ENCODE results near the gene AGMO.

AGMO gene

GRCh38 chr7:15284396-15284795 lies 277.4 kb downstream of the AGMO start:
- no peak overlapping the region for H3K9ac ChIP-seq (ENCODE audit: low read depth in 1 of 2, low read length in 2 of 2)
- peaks cover 0 to 11% of the 10 kb centered on the region in 2 donors for H3K9me3 ChIP-seq (ENCODE audit: control insufficient read depth in 1 of 2, low read length in 2 of 2)
- H3K27ac ChIP-seq (ENCODE audit: low read depth, low read length), result no peak overlapping the region
- no peaks in the 10 kb centered on the region for H3K27me3 ChIP-seq (ENCODE audit: control insufficient read depth in 1 of 2, insufficient read depth in 2 of 2, low read length in 2 of 2)
- H3K4me3 ChIP-seq (ENCODE audit: low read depth in 1 of 2, low read length in 2 of 2), result no peak overlapping the region
- no peaks in the 10 kb centered on the region for H3K4me1 ChIP-seq (ENCODE audit: control insufficient read depth in 1 of 2, insufficient read depth in 2 of 2, low read length in 2 of 2)
- H3K36me3 ChIP-seq (ENCODE audit: control insufficient read depth in 1 of 2, insufficient read depth in 2 of 2, low read length in 2 of 2), result no peaks in the 10 kb centered on the region

- H3K27ac ChIP-seq (ENCODE audit: low read depth, low read length), result no peak overlapping the region
- H3K36me3 ChIP-seq (ENCODE audit: control insufficient read depth in 1 of 2, insufficient read depth in 2 of 2, low read length in 2 of 2), result no peaks in the 10 kb centered on the region
- H3K9me3 ChIP-seq (ENCODE audit: control insufficient read depth in 1 of 2, low read length in 2 of 2), result peaks cover 7 to 11% of the 10 kb centered on the region in 2 donors
- no peaks in the 10 kb centered on the region for H3K4me1 ChIP-seq (ENCODE audit: control insufficient read depth in 1 of 2, insufficient read depth in 2 of 2, low read length in 2 of 2)
- no peak overlapping the region for H3K9ac ChIP-seq (ENCODE audit: low read depth in 1 of 2, low read length in 2 of 2)
- H3K27me3 ChIP-seq (ENCODE audit: control insufficient read depth in 1 of 2, insufficient read depth in 2 of 2, low read length in 2 of 2), result no peaks in the 10 kb centered on the region
- H3K4me3 ChIP-seq (ENCODE audit: low read depth in 1 of 2, low read length in 2 of 2), result no peak overlapping the region
Measured at GRCh38 chr7:15280078-15280733, 281.6 kb downstream of the AGMO start.

- Histone ChIP-seq H3K4me3 (ENCODE audit: low read depth in 1 of 2, low read length in 2 of 2) (no peak overlapping the region), H3K9me3 (ENCODE audit: control insufficient read depth in 1 of 2, low read length in 2 of 2) (peaks cover 11% of the 10 kb centered on the region in 2 donors), H3K27me3 (ENCODE audit: control insufficient read depth in 1 of 2, insufficient read depth in 2 of 2, low read length in 2 of 2) (no peaks in the 10 kb centered on the region), H3K36me3 (ENCODE audit: control insufficient read depth in 1 of 2, insufficient read depth in 2 of 2, low read length in 2 of 2) (no peaks in the 10 kb centered on the region), H3K27ac (ENCODE audit: low read depth, low read length) (no peak overlapping the region), H3K9ac (ENCODE audit: low read depth in 1 of 2, low read length in 2 of 2) (no peak overlapping the region), H3K4me1 (ENCODE audit: control insufficient read depth in 1 of 2, insufficient read depth in 2 of 2, low read length in 2 of 2) (no peaks in the 10 kb centered on the region)
Measured at GRCh38 chr7:15279640-15280039, 282.2 kb downstream of the AGMO start.

GRCh38 chr7:15257689-15258088 lies 304.1 kb downstream of the AGMO start:
- H3K27me3 ChIP-seq (ENCODE audit: control insufficient read depth in 1 of 2, insufficient read depth in 2 of 2, low read length in 2 of 2), result no peaks in the 10 kb centered on the region
- H3K36me3 ChIP-seq (ENCODE audit: control insufficient read depth in 1 of 2, insufficient read depth in 2 of 2, low read length in 2 of 2), result no peaks in the 10 kb centered on the region
- H3K27ac ChIP-seq (ENCODE audit: low read depth, low read length), result no peak overlapping the region

GRCh38 chr7:15252181-15252580 lies 309.6 kb downstream of the AGMO start:
- Histone ChIP-seq H3K9ac (ENCODE audit: low read depth in 1 of 2, low read length in 2 of 2) (no peak overlapping the region), H3K4me3 (ENCODE audit: low read depth in 1 of 2, low read length in 2 of 2) (no peak overlapping the region), H3K4me1 (ENCODE audit: control insufficient read depth in 1 of 2, insufficient read depth in 2 of 2, low read length in 2 of 2) (no peaks in the 10 kb centered on the region), H3K27ac (ENCODE audit: low read depth, low read length) (no peak overlapping the region), H3K27me3 (ENCODE audit: control insufficient read depth in 1 of 2, insufficient read depth in 2 of 2, low read length in 2 of 2) (no peaks in the 10 kb centered on the region), H3K36me3 (ENCODE audit: control insufficient read depth in 1 of 2, insufficient read depth in 2 of 2, low read length in 2 of 2) (no peaks in the 10 kb centered on the region), H3K9me3 (ENCODE audit: control insufficient read depth in 1 of 2, low read length in 2 of 2) (peaks cover 3% of the 10 kb centered on the region in 2 donors)

More at GRCh38 chr7:15257689-15258088, 304.1 kb downstream of the AGMO start:
- Histone ChIP-seq H3K9ac (ENCODE audit: low read depth in 1 of 2, low read length in 2 of 2) (no peak overlapping the region), H3K4me1 (ENCODE audit: control insufficient read depth in 1 of 2, insufficient read depth in 2 of 2, low read length in 2 of 2) (no peaks in the 10 kb centered on the region), H3K4me3 (ENCODE audit: low read depth in 1 of 2, low read length in 2 of 2) (no peak overlapping the region), H3K9me3 (ENCODE audit: control insufficient read depth in 1 of 2, low read length in 2 of 2) (peaks cover 3% of the 10 kb centered on the region in 2 donors)

GRCh38 chr7:15248514-15248913 lies 313.3 kb downstream of the AGMO start:
- Histone ChIP-seq H3K9me3 (ENCODE audit: control insufficient read depth in 1 of 2, low read length in 2 of 2) (peaks cover 0 to 3% of the 10 kb centered on the region in 2 donors), H3K9ac (ENCODE audit: low read depth in 1 of 2, low read length in 2 of 2) (no peak overlapping the region), H3K27me3 (ENCODE audit: control insufficient read depth in 1 of 2, insufficient read depth in 2 of 2, low read length in 2 of 2) (no peaks in the 10 kb centered on the region), H3K36me3 (ENCODE audit: control insufficient read depth in 1 of 2, insufficient read depth in 2 of 2, low read length in 2 of 2) (no peaks in the 10 kb centered on the region), H3K4me1 (ENCODE audit: control insufficient read depth in 1 of 2, insufficient read depth in 2 of 2, low read length in 2 of 2) (no peaks in the 10 kb centered on the region), H3K4me3 (ENCODE audit: low read depth in 1 of 2, low read length in 2 of 2) (no peak overlapping the region), H3K27ac (ENCODE audit: low read depth, low read length) (no peak overlapping the region)

- Histone ChIP-seq H3K9ac (ENCODE audit: low read depth in 1 of 2, low read length in 2 of 2) (no peak overlapping the region), H3K9me3 (ENCODE audit: control insufficient read depth in 1 of 2, low read length in 2 of 2) (peaks cover 0 to 3% of the 10 kb centered on the region in 2 donors), H3K4me1 (ENCODE audit: control insufficient read depth in 1 of 2, insufficient read depth in 2 of 2, low read length in 2 of 2) (no peaks in the 10 kb centered on the region), H3K27ac (ENCODE audit: low read depth, low read length) (no peak overlapping the region), H3K4me3 (ENCODE audit: low read depth in 1 of 2, low read length in 2 of 2) (no peak overlapping the region), H3K27me3 (ENCODE audit: control insufficient read depth in 1 of 2, insufficient read depth in 2 of 2, low read length in 2 of 2) (no peaks in the 10 kb centered on the region), H3K36me3 (ENCODE audit: control insufficient read depth in 1 of 2, insufficient read depth in 2 of 2, low read length in 2 of 2) (no peaks in the 10 kb centered on the region)
Measured at GRCh38 chr7:15245831-15246230, 316.0 kb downstream of the AGMO start.

GRCh38 chr7:15239801-15240200 lies 322.0 kb downstream of the AGMO start:
- Histone ChIP-seq H3K9ac (ENCODE audit: low read depth in 1 of 2, low read length in 2 of 2) (no peak overlapping the region), H3K27ac (ENCODE audit: low read depth, low read length) (no peak overlapping the region), H3K4me1 (ENCODE audit: control insufficient read depth in 1 of 2, insufficient read depth in 2 of 2, low read length in 2 of 2) (no peaks in the 10 kb centered on the region), H3K4me3 (ENCODE audit: low read depth in 1 of 2, low read length in 2 of 2) (no peak overlapping the region), H3K9me3 (ENCODE audit: control insufficient read depth in 1 of 2, low read length in 2 of 2) (no peaks in the 10 kb centered on the region), H3K36me3 (ENCODE audit: control insufficient read depth in 1 of 2, insufficient read depth in 2 of 2, low read length in 2 of 2) (no peaks in the 10 kb centered on the region), H3K27me3 (ENCODE audit: control insufficient read depth in 1 of 2, insufficient read depth in 2 of 2, low read length in 2 of 2) (no peaks in the 10 kb centered on the region)

- H3K4me1 ChIP-seq (ENCODE audit: control insufficient read depth in 1 of 2, insufficient read depth in 2 of 2, low read length in 2 of 2), result no peaks in the 10 kb centered on the region
- H3K4me3 ChIP-seq (ENCODE audit: low read depth in 1 of 2, low read length in 2 of 2), result no peak overlapping the region
- no peak overlapping the region for H3K27ac ChIP-seq (ENCODE audit: low read depth, low read length)
- no peaks in the 10 kb centered on the region for H3K9me3 ChIP-seq (ENCODE audit: control insufficient read depth in 1 of 2, low read length in 2 of 2)
- H3K36me3 ChIP-seq (ENCODE audit: control insufficient read depth in 1 of 2, insufficient read depth in 2 of 2, low read length in 2 of 2), result no peaks in the 10 kb centered on the region
- H3K9ac ChIP-seq (ENCODE audit: low read depth in 1 of 2, low read length in 2 of 2), result no peak overlapping the region
- H3K27me3 ChIP-seq (ENCODE audit: control insufficient read depth in 1 of 2, insufficient read depth in 2 of 2, low read length in 2 of 2), result no peaks in the 10 kb centered on the region
Measured at GRCh38 chr7:15236952-15237351, 324.9 kb downstream of the AGMO start.

- Histone ChIP-seq H3K27ac (ENCODE audit: low read depth, low read length) (no peak overlapping the region), H3K27me3 (ENCODE audit: control insufficient read depth in 1 of 2, insufficient read depth in 2 of 2, low read length in 2 of 2) (no peaks in the 10 kb centered on the region), H3K4me1 (ENCODE audit: control insufficient read depth in 1 of 2, insufficient read depth in 2 of 2, low read length in 2 of 2) (no peaks in the 10 kb centered on the region), H3K4me3 (ENCODE audit: low read depth in 1 of 2, low read length in 2 of 2) (no peak overlapping the region), H3K9ac (ENCODE audit: low read depth in 1 of 2, low read length in 2 of 2) (no peak overlapping the region), H3K9me3 (ENCODE audit: control insufficient read depth in 1 of 2, low read length in 2 of 2) (no peaks in the 10 kb centered on the region), H3K36me3 (ENCODE audit: control insufficient read depth in 1 of 2, insufficient read depth in 2 of 2, low read length in 2 of 2) (no peaks in the 10 kb centered on the region)
Measured at GRCh38 chr7:15234431-15234830, 327.4 kb downstream of the AGMO start.
